CD4-positive, alpha-beta T cell treated with Interleukin-17A for 4 hours (primary cell): ENCODE data around the gene ACKR2.

Experiments
- DNase-seq: peaks from one replicate; pipeline ENCODE4 v3.0.0-alpha.2; 2020; ENCODE audit warnings: mixed read lengths

ACKR2 gene

GRCh38 chr3:42830437-42831320 is 21.4 kb downstream of the ACKR2 start:
- no peak for DNase-seq

- peak; percentile 83 for DNase-seq
These were observed 22.1 kb downstream of the ACKR2 start for GRCh38 chr3:42831321-42831713.

GRCh38 chr3:42836150-42837123 is 27.2 kb downstream of the ACKR2 start:
- no peak for DNase-seq

- DNase-seq, result no peak
These were observed 29.3 kb downstream of the ACKR2 start for GRCh38 chr3:42838571-42838970.

GRCh38 chr3:42839616-42840015 is 30.4 kb downstream of the ACKR2 start:
- DNase-seq, result peak; percentile 34

GRCh38 chr3:42841332-42841731 is 32.1 kb downstream of the ACKR2 start:
- no peak for DNase-seq

GRCh38 chr3:42843713-42844411 is 34.6 kb downstream of the ACKR2 start:
- DNase-seq, result no peak

- DNase-seq, result no peak
These were observed 35.1 kb downstream of the ACKR2 start for GRCh38 chr3:42844412-42844713.

GRCh38 chr3:42844815-42845214 is 35.6 kb downstream of the ACKR2 start:
- DNase-seq, result no peak

- no peak for DNase-seq
These were observed 37.7 kb downstream of the ACKR2 start for GRCh38 chr3:42846685-42847522.

- DNase-seq, result no peak
These were observed 38.5 kb downstream of the ACKR2 start for GRCh38 chr3:42847731-42848130.

GRCh38 chr3:42849017-42849416 is 39.8 kb downstream of the ACKR2 start:
- no peak for DNase-seq

GRCh38 chr3:42850263-42850662 is 41.0 kb downstream of the ACKR2 start:
- DNase-seq, result no peak

GRCh38 chr3:42851228-42851834 is 42.1 kb downstream of the ACKR2 start:
- no peak for DNase-seq

GRCh38 chr3:42852441-42852840 is 43.2 kb downstream of the ACKR2 start:
- no peak for DNase-seq

- no peak for DNase-seq
These were observed 43.8 kb downstream of the ACKR2 start for GRCh38 chr3:42853056-42853455.

- DNase-seq, result no peak
These were observed 44.6 kb downstream of the ACKR2 start for GRCh38 chr3:42853739-42854302.

GRCh38 chr3:42855219-42855546 is 45.9 kb downstream of the ACKR2 start:
- no peak for DNase-seq

GRCh38 chr3:42855547-42856380 is 46.5 kb downstream of the ACKR2 start:
- no peak for DNase-seq

- DNase-seq, result no peak
These were observed 47.3 kb downstream of the ACKR2 start for GRCh38 chr3:42856544-42856943.
